Adrenal gland (tissue), 12 donors: Measurements from ENCODE around the gene PRDM1. TPM values are rescaled to one million over a fixed set of nuclear protein-coding genes. Genes with fewer than 3 reads are reported as not detected.

Source experiments
- DNase-seq, 7 donors: peaks; one replicate each; pipeline ENCODE4 v3.0.0-alpha.2; 2019 to 2020
- H3K27ac ChIP-seq, 5 donors: fragments of 200-600 bp; sonication (generic) in 4 of 5; 1 replicate in 3 of 5; 2 replicates in 2 of 5; pipeline versions ENCODE4 v1.5.1 to v1.8.0; 2016 to 2020; ENCODE audit warnings: mild to moderate bottlenecking in 1 of 5
- H3K27me3 ChIP-seq: fragments of 200-600 bp; 2 replicates; pipeline ENCODE4 v1.8.0; 2021
- H3K36me3 ChIP-seq, 2 donors: fragments of 200-600 bp; replicated peaks in 1 of 2; 1 replicate in 1 of 2; 2 replicates in 1 of 2; pipeline versions ENCODE4 v1.5.1 to v1.8.0; 2018 to 2022
- H3K4me1 ChIP-seq, 2 donors: fragments of 200-600 bp; replicated peaks in 1 of 2; 1 replicate in 1 of 2; 2 replicates in 1 of 2; pipeline versions ENCODE4 v1.5.1 to v1.8.0; 2018 to 2021
- H3K4me3 ChIP-seq, 4 donors: fragments of 200-600 bp; sonication (generic) in 3 of 4; one replicate each; pipeline ENCODE4 v1.5.1; 2016 to 2018
- H3K9me3 ChIP-seq, 3 donors: fragments of 200-600 bp; sonication (generic) in 1 of 3; replicated peaks in 1 of 3; 1 replicate in 2 of 3; 2 replicates in 1 of 3; pipeline versions ENCODE4 v1.5.1 to v1.8.0; 2016 to 2021
- CTCF ChIP-seq, 6 experiments: fragments of 450-650 bp in 4 of 6; fragments of 200-600 bp in 2 of 6; sonication (generic) in 1 of 6; IDR thresholded peaks; 1 replicate in 5 of 6; 2 replicates in 1 of 6; pipeline versions ENCODE4 v1.5.1 to v1.8.0; 2016 to 2021; ENCODE audit warnings: antibody characterized with exemption in 6 of 6, mild to moderate bottlenecking in 2 of 6, moderate library complexity in 1 of 6
- POLR2A ChIP-seq, 2 donors: fragments of 450-650 bp; IDR thresholded peaks; one replicate each; pipeline ENCODE4 v1.6.1; 2017; ENCODE audit warnings: antibody characterized with exemption in 2 of 2, mild to moderate bottlenecking in 2 of 2, moderate library complexity in 1 of 2
- whole genome bisulfite sequencing, 4 donors: extraction: QIAGEN DNeasy Blood & Tissue Kit in 2 of 4; methylation state at CpG; one replicate each; pipeline versions ENCODE4 v1.1.5 to v1.1.7; 2013 to 2017; 5-methylcytosine and 5-hydroxymethylcytosine counted together
- intact Hi-C, 2 donors: fragments of 100-400 bp; cut with DNase I; formaldehyde crosslinking; loops; one replicate each; pipeline versions ENCODE4 v1.14.1 to v1.15.0; 2022 to 2023
- polyA plus RNA-seq, 3 donors: library from polyadenylated mRNA; stranded (reverse); fragments of 200-250 nt in 2 of 3; fragments of 350-450 nt in 1 of 3; fragmentation: Illumina TruSeq in 1 of 3; extraction: RNeasy Lipid Tissue Mini Kit (QIAGEN cat#74804) in 1 of 3; gene quantifications; one replicate each; pipeline ENCODE4 v1.2.3, GENCODE V29; 2013 to 2014
- total RNA-seq, 9 donors: library from RNA; depleted of rRNA in 4 of 9; stranded (reverse); fragments of >200 nt in 4 of 9; fragments of 120-200 nt in 1 of 9; fragmentation: NEBNext Ultra II Directional in 1 of 9; extraction: Animal tissue kit (Norgen Biotek cat#: 25700) in 1 of 9; gene quantifications; one replicate each; pipeline versions ENCODE4 v1.1.0 to v1.2.4, GENCODE V29; 2013 to 2023
- donor health status: healthy with polysubstance abuse.
- donor health status: Bipolar disorder and iron deficiency.
- donor health status: DM: yes; HTN: yes; CAD: no.
- donor health status: DM: no; HTN: no; CAD: no.
- donor health status: DM: no; HTN: no; CAD: no.
- donor health status: DM: yes; HTN: yes; CAD: no.

PRDM1 gene
- total and polyA plus RNA-seq, 12 donors: 0.40 to 7.5 (median 3.7) TPM

GRCh38 chr6:106080763-106081095 is 5.4 kb upstream of the PRDM1 start:
- intact Hi-C loops: no loop called here
- no peak for TF ChIP-seq CTCF (IDR thresholded peaks at IDR 0.05)
- TF ChIP-seq POLR2A (IDR thresholded peaks at IDR 0.05): no peak
- no peak for DNase-seq

GRCh38 chr6:106081715-106082114 is 4.4 kb upstream of the PRDM1 start:
- TF ChIP-seq POLR2A (IDR thresholded peaks at IDR 0.05) (no peak), CTCF (IDR thresholded peaks at IDR 0.05) (no peak)

More at GRCh38 chr6:106080763-106081095, 5.4 kb upstream of the PRDM1 start:
- Histone ChIP-seq H3K4me1 (peaks cover under 1 to 2% of the 10 kb centered on the region in 2 donors), H3K4me3 (no peak overlapping the region), H3K27ac (no peak overlapping the region), H3K9me3 (no peaks in the 10 kb centered on the region), H3K36me3 (no peaks in the 10 kb centered on the region), H3K27me3 (peaks cover 22% of the 10 kb centered on the region)
- WGBS, 4 donors: 69 to 95% (median 76%) methylated on average over 3 of the region's 3 CpGs

GRCh38 chr6:106082735-106083398 is 3.3 kb upstream of the PRDM1 start:
- no peak for DNase-seq
- Histone ChIP-seq H3K9me3 (no peaks in the 10 kb centered on the region), H3K4me1 (peaks cover 10 to 17% of the 10 kb centered on the region in 2 donors), H3K36me3 (no peaks in the 10 kb centered on the region), H3K4me3 (no peak overlapping the region), H3K27me3 (peaks cover 37% of the 10 kb centered on the region), H3K27ac (no peak overlapping the region)
- WGBS, 4 donors: 70 to 79% (median 77%) methylated on average over 6 of the region's 6 CpGs
- TF ChIP-seq POLR2A (IDR thresholded peaks at IDR 0.05): no peak
- TF ChIP-seq CTCF (IDR thresholded peaks at IDR 0.05): no peak
- intact Hi-C loops: no loop called here

More at GRCh38 chr6:106081715-106082114, 4.4 kb upstream of the PRDM1 start:
- Histone ChIP-seq H3K36me3 (no peaks in the 10 kb centered on the region), H3K4me3 (no peak overlapping the region), H3K4me1 (peaks cover 10 to 12% of the 10 kb centered on the region in 2 donors), H3K9me3 (no peaks in the 10 kb centered on the region), H3K27ac (no peak overlapping the region), H3K27me3 (peaks cover 30% of the 10 kb centered on the region)
- intact Hi-C loops: no loop called here
- 68 to 79% (median 72%) methylated on average over 4 of the region's 4 CpGs for WGBS, 4 donors
- DNase-seq: no peak

- DNase-seq: no peak
- Histone ChIP-seq H3K4me3 (no peak overlapping the region), H3K9me3 (no peaks in the 10 kb centered on the region), H3K36me3 (no peaks in the 10 kb centered on the region), H3K27me3 (peaks cover 43% of the 10 kb centered on the region), H3K4me1 (peaks cover 10 to 17% of the 10 kb centered on the region in 2 donors), H3K27ac (no peak overlapping the region)
- TF ChIP-seq POLR2A (IDR thresholded peaks at IDR 0.05) (no peak), CTCF (IDR thresholded peaks at IDR 0.05) (no peak)
- intact Hi-C loops: no loop called here
- 82 to 87% (median 84%) methylated on average over 2 of the region's 2 CpGs for WGBS, 4 donors
Measured at GRCh38 chr6:106083618-106084017, 2.5 kb upstream of the PRDM1 start.
